DMS53 treated with DMSO at 0.1 percent for 48 hours (cell line): ENCODE results near the gene ATP4B.

Experiments used
- DNase-seq: peaks from one replicate; lab custom pipeline; 2025; ENCODE audit not compliant: unreplicated experiment; lab: John Stamatoyannopoulos, UW

ATP4B gene

DNA sequence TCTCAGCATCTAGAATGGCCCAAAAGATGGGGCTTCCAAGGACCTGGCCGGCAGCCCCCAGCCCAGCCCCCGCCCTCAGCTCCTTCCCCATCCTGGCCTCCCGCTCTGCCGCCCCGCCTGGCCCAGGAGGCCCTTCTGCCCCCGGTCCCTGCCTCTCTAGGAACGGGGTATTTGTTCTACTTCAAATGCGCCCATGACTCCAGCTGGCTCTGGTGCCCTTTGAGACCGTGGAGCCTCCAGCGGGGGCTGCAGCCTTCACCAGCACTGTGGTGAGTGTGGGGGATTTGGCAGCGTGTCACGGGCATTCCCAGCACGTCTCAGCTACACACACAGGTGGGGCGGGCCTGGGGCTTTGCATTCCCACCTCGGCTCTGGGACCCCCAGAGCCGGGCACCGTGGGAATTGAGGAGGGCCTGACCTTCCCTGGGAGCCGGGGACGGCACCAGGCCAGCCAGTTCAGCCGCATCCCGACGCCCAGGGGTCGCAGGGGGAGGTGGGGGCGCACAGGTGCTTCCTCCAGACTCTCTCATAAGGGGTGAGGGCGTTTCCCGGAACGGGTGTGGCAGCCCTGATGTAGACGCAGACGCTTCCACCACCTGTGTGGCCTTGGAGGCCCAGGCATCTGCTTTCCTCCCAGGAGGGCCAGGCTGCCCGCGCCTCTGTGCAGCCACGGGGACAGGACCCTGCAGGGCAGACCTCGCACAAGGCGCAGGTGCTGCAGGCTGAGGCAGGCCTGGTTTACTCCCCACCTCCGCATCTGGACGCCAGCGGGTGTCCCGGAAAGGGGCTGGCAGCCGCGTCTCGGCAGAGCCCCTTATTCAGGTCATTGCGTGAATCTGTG, 947 bp downstream of the ATP4B start:
- no peak for DNase-seq

GRCh38 chr13:113656003-113656588, 1.9 kb downstream of the ATP4B start:
- DNase-seq, result no peak

DNA sequence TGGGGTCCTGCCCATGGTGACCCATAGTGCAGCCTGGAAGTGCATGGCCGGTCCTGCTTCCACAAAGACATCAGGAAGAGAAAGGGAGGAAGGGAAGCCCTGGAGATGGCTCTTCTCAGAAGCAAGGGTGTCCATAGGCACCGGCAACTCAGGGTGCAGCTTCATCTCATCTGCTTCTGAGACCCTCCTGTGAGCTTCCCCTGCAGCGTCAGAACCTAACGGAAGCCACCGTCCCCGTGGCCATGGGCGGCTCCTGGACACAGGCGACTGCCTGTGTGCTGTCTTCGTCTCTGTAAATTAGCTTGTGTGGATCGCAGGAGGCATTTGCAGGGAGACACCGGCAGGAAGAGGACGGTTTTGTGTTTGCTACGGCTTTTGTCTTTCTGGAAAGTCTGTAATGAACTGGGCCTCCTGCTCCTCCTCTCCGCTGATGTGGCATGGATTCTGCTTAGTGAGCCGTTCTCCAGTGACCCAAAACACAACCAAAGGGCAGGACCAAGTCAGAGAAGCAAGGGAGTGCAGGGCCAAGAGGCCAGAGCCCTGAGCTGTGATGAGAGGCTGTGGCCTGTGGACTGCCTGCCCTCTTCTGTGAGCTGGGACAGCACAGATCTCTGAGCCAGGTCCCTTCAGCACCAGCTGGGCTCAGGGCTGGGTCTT, 2.5 kb downstream of the ATP4B start:
- DNase-seq, result no peak

DNA sequence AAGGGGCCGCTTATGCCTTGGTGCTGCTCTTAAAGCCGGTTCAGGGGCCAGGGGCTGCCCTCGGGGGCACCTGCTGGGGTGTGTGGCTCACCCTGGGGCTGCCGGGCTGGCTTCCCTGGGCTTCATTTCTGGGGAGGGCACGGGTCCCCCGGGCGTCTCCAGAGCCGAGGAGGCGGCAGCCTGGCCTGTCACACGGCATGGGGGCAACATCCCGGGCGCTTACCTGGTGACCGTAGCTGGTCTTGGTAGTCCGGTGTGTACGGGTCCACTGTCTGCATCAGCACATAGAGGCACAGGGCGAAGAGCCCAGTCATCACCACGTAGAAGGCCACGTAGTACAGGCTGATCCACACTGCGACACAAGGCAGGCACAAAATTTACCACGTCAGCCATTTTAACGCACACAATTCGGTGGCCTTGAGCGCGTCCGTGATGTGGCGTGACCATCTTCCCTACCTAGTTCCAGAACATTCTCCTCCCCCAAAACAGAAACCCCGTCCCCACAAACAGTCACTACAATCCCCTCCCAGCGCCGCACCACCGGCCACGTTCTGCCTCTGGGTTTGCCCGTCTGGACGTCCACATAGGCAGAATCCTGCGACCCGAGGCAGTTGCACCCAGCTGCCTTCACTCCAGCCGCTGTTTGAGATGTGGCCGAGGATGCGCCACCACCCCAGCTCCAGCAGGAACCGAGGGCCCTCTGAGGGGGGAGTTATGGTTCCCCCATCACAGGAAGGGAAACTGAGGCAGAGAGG, 3.2 kb downstream of the ATP4B start:
- DNase-seq, result no peak

DNA sequence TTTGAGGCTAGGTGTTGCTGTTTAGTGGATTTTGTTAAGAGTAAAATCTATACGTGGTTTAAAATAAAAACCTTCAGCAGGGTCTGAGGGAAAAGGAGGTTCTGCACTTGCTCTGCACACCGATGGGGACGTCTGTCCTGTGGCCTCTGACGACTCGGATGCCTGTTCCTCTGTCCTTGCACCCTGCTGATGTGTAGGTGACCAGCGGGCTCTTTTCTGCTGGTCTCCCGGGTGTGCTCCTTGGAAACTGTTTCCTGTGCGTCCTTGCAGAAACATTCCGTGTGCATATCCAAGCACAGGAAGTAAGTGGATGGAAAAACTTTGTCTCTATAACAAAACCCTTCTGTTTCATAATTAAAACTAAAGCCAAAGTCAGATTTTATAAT, 3.8 kb downstream of the ATP4B start:
- no peak for DNase-seq

DNA sequence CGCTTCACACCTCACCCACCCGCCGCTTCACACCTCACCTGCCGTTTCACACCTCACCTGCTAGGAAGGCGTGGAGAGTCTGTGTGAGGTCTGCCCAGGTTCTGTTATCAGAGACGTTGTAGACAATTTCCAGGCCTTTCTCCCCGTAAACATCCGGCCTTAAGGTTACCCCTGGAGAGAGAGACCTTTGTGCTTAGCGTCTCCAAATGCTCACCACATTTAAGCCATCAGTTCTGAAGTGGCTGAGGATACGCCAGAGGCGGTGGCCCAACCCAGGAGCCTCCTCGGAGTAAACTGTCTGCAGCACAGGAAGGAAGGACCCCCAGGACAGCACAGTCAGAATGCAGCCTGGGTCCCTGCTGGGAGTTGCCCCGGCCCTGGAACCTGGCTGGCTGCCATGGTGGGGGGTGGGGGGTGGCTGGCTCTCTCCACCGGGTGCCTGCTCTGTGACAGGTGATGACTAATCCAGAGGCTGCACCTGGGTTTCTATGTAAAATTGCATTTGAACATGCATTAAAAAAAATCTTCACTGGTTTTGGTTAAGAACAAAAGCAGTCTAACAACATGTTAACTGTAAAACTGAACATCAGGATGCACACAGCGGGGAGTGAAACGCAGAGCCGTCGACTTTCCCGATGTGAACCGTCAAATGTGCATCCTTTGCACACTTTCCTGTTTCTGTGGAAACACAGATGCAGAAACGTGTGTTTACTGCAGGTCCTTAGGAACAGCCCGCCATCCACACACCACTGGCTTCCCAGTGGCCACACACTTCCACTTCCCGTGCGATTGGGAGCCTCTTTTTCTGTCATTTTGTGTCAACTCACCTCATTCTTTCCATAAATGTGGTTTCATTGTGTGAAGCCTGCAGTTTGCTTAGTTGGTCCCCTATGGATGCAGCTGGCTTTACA, 4.5 kb downstream of the ATP4B start:
- peak; percentile 6 for DNase-seq

- no peak for DNase-seq
These were observed 5.4 kb downstream of the ATP4B start for GRCh38 chr13:113652404-113653263.

- DNase-seq, result no peak
These were observed 6.2 kb downstream of the ATP4B start for GRCh38 chr13:113651511-113652403.

GRCh38 chr13:113650731-113651148, 7.3 kb downstream of the ATP4B start:
- DNase-seq, result no peak

DNA sequence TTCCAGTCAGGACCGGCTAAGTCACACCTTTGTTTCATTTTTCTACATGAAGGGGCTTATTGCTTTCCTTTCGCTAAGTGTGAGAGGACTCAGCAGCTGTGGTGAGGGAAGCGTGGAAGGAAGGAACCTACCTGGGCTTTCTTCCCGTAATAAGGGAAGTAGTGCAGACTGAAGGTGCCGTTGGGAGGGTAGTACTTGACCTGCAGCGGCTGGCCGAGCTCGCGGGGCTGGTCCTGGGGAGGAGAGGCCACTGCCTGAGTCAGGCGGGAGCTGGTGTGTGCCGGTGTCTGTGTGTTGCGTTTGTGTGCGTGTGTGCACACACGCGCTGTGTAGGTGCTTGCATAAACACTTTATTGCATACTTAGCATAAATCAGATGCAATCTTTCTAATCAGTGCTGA, 7.7 kb downstream of the ATP4B start:
- no peak for DNase-seq

DNA sequence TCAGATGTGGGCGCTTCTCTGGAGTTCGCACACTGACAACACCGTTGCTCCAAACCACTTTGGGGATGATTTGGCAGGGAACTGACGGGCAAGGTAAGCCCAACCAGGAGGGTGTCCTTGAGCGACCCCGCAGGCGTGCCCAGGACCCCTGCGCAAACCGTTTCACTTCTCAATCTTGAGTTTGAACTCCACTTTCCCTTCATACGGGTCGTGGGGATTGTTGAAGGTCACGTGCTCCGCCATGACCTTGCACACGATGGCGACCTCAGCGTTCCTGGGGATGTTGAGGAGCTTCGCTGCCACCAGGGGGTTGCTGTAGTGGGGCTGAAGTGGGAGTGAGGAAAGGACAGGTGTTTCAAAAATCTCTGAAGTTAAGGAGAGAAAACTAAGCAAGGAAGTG, 8.8 kb downstream of the ATP4B start:
- no peak for DNase-seq

GRCh38 chr13:113648216-113648610, 9.8 kb downstream of the ATP4B start:
- no peak for DNase-seq

- DNase-seq, result peak; percentile 54
These were observed 10.4 kb downstream of the ATP4B start for GRCh38 chr13:113647351-113648215.

DNA sequence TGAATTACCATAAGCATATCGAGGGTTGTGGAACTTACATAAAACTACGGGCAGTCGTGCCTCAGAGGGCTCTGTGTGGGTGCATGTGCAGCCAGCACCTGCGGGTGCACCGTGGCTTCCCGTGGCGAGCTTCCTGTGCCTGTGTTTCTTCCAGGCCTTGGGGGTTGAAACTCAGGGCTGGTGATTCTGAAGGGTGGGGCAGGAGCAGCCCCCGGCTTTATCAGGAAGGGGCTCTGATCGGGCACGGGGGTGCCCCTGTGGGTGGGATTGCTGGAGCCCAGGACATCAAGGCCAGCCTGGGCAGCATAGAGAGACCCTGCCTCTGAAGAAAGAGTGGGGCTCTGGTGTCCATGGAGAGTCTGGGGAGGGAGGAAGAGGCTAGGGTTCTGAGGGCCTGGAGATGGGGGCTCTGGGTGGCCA, 11.1 kb downstream of the ATP4B start:
- no peak for DNase-seq

GRCh38 chr13:113646376-113646775, 11.6 kb downstream of the ATP4B start:
- no peak for DNase-seq

- DNase-seq, result no peak
These were observed 12.7 kb downstream of the ATP4B start for GRCh38 chr13:113645329-113645728.

DNA sequence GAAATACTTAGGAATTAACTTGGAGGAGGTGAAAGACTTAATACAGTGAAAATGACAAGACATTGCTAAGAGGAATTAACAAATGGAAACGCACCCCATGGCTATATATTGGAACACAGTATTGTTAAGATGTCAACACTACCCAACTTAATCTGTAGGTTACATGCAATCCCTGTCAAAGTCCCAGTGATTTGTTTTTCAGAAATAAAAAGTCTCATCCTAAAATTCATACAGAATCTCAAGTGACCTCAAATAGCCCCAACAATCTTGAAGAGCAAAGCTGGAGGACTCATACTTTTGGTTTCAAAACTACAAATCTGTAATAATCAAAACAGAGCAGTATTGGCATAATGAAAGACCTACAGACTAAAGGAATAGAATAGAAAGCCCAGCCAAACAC, 13.2 kb downstream of the ATP4B start:
- DNase-seq, result no peak

DNA sequence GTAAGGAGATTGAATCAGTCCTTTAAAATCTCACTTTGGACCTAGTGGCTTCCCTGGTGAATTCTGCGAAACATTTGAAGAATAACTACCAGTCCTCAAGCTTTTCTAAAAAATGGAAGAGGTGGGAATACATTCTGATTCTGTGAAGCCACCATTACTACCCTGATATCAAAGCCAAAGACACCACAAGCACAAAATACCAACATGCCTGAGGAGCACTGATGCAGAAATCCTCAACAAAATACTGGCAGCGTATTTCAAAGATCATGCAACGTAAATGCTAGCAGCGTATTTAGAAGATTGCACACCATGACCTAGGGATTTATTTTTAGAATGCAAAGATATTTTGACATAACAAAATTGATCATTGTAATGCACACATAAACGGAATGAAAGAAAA, 14.4 kb downstream of the ATP4B start:
- DNase-seq, result no peak
